HG03342 (cell line): ENCODE results near the gene DNER.
"Not testable (repeated sequence)": the region's sequence is repeated elsewhere in the genome, so short reads cannot be mapped to it uniquely, and the experiment has no call there.

Experiments
- ATAC-seq: cut with Tn5 transposase; IDR thresholded peaks from one replicate; pipeline ENCODE4 v1.9.1; 2021; ENCODE audit warnings: mild to moderate bottlenecking, moderate library complexity; ENCODE audit not compliant: unreplicated experiment

Gene DNER

DNA sequence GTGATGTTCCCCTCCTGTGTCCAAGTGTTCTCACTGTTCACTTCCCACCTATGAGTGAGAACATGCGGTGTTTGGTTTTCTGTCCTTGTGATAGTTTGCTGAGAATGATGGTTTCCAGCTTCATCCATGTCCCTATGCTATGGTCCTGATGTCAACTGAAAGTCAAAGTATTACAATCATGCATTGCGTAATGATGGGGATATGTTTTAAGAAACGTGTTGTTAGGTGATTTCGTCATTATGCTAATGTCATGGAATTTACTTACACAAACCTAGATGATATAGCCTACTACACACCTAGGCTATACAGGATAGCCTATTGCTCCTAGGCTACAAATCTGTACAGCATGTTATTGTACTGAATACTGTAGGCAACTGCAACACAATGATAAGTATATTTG, 207.7 kb downstream of the DNER start:
- ATAC-seq = not testable (repeated sequence)

DNA sequence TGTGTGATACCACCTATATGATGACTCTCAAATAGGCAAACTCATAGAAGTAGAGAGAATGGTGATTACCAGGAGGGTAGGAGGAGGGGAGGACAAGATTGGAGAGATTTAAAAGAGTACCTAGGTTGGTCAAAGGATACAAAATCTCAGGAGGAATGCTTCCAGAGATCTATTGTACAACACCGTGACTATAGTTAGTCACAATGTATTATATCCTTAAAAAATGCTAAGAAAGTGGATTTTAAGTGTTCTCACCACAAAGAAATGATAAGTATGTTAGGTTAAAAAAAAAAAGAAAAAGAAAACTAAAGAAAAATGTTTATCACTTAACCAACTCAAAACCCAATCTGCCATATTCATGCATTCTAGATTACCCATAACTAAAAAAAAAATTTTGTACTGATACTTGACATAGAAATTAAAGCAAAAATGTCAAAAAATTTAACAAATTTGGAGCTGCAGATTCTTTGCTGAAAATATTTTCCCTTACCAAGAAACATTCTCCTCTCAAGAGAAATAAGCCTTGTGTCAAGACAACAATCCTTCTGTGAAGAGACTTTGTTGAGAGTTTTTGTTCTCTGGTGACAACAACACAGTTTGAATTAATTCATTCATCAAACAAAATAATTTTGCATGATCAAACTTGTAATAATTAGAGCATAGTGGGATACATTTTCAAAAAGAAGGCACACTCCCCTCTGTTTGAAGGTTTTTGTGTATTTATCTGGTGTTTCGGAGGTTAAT, 213.1 kb downstream of the DNER start:
- no peak for ATAC-seq

DNA sequence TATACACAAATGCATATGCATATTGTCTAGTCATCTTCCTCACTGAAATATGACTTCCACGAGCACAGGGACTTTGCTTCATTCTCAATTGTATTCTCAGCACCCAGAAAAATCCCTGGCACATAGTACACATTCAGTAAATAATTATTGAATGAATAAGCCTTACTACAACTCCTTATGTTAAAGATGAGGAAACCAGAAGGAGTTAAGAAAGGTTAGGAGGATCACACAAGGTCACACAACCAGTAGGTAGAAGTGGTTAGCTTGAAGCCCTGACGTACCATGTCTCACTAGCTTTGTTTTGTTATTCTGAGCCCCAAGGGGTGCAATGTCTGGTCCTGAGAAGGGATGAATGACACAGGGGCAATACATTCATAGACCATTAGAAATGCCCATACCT, 222.3 kb downstream of the DNER start:
- no peak for ATAC-seq

DNA sequence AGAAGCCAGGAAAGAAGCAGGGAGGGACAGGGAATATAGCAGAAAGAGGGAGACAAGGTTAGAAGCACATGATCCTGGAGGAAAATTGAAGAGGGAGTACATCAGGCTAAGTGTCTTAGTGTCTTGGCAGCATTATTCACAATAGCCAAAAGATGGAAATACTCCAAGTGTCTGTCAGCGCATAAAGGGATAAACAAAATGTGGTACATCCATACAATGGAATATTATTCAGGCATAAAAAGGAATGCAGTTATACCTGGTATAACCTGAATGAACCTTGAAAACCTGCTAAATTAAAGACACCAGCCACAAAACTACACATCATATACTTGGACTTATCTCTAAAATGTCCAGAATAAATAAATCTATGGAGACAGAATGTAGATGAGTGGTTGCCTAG, 224.2 kb downstream of the DNER start:
- ATAC-seq = no peak

DNA sequence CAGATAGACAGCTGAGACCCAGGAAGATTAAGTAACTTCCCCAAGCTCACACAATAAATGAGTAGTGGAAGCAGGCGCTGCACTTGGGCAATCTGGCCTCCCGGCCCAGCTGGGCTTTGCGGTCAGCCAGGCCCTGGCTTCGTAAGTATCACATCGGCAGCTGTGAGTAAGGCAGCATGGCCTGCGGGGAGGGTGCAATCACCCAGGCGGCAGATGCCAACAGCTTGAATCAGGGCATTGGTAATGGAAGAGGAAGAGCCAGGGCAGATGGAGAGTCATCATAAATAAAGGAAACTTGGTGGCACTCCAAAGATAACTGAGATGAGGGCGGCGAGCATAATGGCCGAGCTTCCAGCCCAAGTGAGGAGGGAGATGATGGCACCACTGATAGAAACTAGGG, 225.3 kb downstream of the DNER start:
- no peak for ATAC-seq

DNA sequence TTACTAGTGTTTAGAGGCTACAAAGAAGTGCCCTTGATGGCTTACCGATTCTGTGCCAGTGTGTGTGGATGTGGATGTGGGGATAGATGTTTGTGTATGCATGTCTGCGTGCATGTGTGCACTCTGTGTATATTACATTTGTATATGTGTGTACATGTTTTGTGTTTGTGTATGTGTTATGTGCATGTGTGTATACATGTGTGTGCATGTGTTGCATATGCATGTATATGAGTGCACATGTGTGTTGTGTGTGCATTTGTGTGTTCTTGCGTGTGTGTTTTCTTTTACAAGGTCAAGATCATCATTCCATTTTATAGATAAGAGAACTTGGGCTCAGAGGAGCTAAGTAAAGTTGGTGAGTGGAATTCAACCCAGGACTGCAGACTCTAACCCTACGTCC, 226.1 kb downstream of the DNER start:
- ATAC-seq = no peak

DNA sequence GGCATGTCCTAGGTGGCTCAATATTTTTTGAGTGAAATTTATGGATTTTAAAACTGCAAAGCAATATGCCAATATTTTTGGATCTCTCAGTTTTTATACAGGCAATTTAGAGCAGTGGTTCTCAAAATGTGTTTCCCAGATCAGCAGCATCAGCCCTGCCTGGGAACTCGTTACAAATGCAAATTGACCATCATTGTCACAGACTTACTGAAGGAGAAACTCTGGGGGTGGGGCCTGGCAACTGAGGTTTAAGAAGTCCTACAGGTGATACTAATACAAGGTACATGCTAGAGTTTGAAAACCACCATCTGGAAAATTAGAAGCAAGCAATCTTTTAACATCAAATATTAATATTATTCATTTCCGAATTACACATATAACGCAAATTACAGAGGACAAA, 227.7 kb downstream of the DNER start:
- ATAC-seq = no peak

DNA sequence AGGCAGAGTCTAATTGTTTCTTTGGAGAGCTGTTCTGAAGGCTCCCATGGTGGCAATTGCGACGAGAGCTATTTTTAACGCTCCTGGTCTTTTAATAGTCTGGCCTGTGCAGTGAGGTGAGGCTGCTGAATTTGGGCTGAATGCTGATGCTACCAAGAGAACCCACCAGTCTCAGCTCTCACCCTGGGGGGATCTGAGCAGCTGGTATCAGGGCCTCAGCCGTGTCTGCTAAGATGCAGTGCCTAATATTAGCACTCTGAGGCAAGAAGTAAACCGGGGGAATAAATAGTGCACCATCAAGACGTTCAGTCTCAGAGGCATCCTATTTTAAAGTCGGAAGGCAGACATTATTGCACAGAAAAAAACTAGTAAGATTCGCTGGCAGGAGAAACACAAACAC, 228.5 kb downstream of the DNER start:
- ATAC-seq = no peak

DNA sequence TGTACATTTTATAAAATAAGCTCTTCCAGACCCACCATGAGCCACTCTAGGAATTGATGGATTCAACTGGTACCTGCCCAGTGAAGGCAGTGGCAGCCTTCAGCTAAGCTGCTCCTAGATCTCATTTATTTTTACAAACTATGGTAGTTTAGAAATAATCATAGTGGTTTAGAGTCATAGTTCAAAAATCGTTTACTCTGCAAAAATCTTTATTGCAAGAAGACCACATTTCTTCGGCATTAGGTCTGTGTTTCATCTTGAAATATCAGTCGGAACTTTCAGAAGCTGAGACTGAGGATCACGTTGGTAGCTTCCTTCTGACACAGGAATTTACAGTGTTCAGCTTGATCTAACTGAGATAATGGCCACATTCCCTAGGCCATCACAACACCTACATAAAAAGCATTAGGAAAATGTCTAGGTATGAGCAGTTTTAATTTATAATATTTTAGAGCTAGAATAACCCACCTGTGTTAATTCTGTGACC, 237.0 kb downstream of the DNER start:
- ATAC-seq = no peak

DNA sequence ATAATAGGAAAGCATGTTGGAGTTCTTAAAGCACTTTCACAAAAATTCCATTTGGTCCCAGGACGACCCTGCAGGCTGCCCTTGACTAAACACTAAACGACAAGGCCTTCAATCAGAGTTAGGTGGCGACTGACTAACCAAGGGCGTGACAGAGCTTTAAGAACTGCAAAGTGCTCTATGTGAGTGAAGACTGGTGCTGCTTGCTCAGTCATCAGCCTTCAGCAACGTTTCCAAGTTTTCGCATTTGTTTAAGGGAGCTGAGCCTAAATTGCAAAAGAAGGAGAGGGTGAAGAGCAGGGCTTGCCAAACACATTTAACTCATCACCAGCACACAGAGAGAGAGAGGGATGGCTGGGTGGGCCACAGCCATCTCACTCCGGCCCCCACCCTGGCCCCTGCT, 238.6 kb downstream of the DNER start:
- ATAC-seq = no peak

DNA sequence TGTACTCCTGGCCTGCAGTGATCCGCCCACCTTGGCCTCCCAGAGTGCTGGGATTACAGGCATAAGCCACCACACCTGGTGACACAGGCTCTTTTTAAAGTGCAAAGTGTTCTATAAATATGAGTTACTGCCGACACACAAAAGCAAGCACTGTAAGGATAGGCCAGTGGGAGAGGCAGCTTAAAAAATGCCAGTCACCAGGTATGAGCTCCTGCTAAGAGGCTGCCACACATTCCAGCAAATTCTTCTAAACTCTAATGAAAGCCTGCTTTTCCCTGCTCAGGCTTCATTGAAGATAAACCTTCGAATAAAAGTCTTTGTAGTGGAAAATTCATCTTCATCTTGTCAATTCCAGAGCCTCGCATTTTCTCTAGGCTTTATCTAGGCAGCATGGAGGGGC, 240.2 kb downstream of the DNER start:
- no peak for ATAC-seq

DNA sequence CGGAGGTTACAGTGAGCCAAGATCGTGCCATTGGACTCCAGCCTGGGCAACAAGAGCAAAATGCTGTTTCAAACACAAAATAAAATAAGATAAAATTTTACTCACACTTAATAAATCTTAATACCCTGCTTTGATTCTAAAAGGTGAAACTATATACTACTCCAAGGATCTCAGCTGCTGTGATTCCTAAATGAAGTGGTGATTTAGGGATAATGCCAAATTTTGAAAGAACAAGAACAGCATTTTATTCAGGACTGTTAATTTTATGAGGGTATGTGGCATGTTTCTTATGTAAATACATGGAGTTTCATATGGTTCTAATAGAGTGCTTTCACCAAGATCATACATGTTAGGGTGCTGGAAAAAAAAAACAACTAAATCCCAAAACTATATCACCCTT, 243.6 kb downstream of the DNER start:
- no peak for ATAC-seq

DNA sequence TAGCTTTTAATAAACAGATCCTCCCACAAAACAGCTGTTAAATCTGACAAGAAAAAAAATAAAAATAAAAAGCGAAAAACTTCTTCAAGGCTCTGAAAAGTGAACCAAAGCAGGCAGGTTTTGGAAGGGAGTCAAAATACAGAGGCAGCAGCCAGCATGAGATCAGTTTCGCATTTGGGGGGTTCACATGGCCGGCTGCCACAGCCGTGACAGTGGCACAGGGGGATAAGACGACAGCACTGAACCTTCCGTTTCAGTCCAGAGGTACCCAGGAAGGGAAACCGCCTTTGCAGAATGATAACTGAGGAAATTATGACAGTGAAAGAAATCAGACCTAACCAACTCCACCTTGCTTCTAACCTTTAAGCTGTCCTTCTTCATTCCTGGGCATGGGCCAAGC, 246.6 kb downstream of the DNER start:
- no peak for ATAC-seq

DNA sequence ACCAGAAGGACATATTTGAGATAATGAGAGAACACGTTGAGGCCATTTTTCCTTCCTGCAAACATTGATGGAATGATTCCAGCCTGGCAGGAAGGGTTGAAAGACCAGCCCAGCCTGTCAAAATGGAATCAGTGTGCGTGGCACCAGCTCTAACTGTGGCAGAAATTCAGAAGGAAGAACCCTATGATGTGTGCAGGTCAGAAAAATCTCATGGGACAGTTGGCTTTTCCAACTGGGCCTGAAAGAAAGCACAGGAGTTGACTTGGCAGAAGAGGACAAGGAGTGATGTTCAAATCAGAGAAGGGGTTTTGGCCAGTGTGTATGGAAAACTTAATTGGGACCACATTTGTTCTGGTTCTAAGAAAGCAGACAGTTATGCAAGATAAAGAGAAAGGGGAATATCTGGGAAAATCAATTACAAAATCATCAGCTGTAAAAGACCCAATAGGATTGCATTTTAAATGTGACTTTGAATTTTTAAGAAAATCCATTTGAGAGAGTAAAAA, 250.5 kb downstream of the DNER start:
- ATAC-seq = no peak

DNA sequence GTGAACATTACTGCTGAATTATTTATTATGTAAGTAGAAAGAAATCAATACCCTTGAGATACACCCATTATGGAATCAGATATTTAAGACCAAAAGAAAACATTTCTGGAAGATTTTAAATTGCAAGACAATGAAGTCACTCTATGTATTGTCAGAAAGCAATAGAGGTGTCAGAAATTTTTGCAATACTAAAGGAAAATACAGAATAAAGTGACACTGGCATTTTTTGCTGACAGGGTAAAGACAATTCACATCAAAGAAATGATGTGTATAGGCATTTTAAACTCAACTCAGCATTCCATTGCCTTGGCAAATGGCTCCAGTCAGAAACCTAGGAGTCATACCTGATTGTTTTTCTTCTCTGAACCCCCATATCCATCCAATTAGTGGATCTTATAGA, 252.2 kb downstream of the DNER start:
- ATAC-seq = no peak

DNA sequence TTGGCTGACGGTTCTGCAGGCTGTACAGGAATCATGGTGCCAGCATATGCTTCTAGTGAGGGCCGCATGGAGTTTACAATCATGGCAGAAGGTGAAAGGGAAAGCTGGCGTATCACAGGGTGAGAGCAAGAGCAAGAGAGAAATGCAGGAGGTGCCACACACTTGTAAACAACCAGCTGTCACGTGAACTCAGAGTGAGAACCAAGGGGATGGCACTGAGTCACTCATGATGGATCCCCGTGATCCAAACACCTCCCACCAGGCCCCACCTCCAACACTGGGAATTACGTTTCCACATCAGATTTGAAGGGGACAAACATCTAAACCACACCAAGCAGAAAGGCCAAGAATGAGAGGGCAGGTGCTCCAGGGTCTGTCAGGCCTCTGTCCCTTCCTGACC, 258.3 kb downstream of the DNER start:
- no peak for ATAC-seq

DNA sequence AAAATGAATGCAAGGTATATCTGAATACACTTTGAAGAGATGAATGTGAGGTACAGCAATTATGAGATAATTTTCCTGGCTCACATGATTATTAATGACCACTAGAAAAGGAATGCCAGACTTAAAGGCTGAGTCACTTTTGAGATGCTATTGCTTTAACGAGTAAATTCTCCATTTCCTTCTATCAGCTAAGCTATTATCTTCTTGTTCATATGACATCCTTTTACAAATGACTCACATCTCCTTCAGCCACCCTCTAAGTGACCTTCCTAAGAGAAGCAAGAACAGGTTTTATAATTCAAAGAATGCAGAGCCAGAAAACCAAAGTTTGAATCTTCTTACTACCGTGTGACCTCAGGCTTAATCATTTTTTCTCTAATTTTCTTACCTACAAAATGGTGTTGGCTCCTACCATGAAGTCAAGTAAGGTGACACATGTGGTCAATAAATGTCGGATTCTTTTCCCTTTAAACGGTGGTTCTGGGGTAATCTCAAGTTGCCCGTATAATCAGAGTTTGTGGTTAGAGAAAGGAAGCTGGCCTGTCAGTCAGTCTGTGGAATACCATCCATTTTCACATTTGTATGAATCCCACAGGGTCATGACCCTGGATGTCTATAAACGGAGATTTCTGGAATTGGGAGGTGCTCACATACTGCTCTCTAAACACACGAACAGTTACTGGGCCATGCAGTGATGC, 259.3 kb downstream of the DNER start:
- no peak for ATAC-seq

DNA sequence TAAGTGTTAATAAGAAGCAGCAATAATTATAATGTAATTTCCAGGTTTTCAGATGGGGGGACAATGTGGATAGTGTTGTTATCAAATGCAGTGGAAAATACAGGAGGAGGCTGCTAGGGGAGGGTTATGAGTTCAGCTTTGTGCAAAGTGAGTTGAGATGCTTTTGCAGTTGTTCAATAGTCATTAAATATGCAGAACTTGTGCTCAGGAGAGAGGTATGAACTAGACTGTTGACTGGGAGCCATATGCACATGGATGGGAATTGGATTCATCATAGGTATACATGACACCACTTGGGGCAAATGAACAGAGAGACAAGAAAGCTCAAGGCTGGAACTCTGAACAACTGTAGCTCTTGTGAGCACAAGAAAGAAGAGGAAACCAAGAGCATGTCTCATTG, 261.1 kb downstream of the DNER start:
- no peak for ATAC-seq

DNA sequence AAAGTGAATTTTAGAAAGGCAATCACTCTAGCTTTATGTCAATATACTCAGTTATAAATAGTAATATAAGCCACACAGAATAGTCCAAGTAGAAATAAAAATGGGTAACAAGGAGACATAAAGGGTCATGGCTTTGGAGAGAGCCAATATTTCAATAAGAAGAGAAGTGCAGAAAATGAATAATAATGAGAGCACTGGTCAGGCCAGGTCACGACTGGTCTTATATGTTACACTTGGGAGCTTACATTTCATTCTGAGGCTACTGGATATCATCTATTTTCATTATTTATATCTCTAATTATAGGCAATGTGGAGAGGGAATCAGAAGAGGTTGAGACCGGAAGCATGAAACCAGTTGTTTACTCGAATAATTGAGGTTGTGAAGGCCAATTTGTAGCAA, 262.5 kb downstream of the DNER start:
- no peak for ATAC-seq

DNA sequence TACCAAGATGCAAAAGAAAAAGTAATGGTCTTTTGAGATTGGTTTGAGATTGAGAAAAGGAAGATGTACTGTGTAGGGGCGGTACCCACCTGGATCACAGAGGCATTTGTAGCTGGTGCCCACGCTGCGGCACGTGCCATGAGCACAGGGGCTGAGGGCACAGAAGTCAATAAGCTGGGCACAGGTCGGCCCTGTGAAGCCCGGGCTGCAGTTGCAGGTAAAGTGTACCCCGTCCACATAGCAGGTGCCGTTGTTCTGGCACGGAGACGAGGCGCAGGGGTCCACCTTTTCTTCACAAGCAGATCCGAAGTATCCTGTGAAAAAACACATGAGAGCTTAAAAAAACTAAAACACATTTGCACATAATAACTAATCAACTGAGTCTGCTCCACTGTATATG, 267.1 kb downstream of the DNER start:
- ATAC-seq = no peak

DNA sequence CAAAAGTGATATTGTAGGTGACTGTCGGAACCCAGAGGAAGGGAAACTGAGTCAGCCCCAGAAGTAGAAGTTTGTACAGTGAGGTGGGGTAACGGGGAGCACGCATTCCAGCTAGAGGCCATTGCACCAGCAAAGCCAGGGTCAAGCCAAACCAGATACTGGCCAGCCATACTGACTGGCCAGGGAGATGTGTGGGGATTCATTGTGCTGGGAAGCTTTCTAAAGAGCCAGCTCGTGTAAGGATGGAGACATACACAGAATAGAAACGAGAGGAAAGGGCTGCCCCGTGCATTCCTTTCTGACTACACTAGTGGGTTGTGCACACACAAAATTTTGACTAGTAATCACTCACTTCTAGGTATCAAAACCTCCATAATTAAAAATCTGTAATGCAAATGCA, 268.0 kb downstream of the DNER start:
- ATAC-seq = no peak

DNA sequence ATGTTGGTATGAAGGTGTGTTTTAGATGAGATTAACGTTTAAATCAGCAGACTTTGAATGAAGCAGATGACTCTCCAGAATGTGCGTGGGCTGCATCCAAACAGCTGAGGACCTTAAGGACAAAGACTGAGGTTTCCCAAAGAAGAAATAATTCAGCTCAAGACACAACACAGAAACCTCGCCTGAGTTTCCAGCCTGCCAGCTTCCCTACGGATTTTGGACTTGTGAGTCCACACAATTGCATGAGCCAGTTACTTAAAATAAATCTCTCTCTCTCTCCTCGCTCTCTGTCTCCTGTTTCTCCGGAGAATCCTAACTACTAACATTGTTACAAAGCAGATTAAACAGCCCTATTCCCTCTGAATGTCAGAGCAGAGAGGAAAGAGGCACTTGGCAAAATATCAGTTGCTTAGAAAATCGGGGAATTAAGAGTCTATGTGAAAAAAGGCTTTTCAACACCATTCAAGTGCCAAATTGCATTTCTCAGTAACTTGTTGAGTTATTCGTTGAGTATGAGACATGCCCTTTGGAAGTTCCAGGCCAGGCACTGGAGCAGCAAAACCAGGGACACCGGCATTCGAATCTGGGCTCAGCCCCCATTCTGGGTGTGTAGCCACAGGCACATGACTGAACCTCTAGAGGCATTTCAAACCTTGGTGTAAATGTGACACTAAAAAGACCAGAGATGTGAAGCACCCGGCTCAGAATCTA, 268.7 kb downstream of the DNER start:
- ATAC-seq = no peak
